Esophagus squamous epithelium (tissue), 5 donors: ENCODE measurements around the gene SHISA2. TPM values are rescaled to one million over a fixed set of nuclear protein-coding genes. Genes with fewer than 3 reads are reported as not detected.

ENCODE experiments used
- DNase-seq: peaks from one replicate; lab custom pipeline; 2025; lab: John Stamatoyannopoulos, UW
- H3K27ac ChIP-seq, 4 donors: fragments of 200-600 bp; sonication (generic); one replicate each; pipeline ENCODE4 v1.5.1; 2016 to 2019; ENCODE audit warnings: mild to moderate bottlenecking in 1 of 4
- H3K27me3 ChIP-seq, 4 donors: fragments of 200-600 bp; sonication (generic); 1 replicate in 3 of 4; 2 replicates in 1 of 4; pipeline versions ENCODE4 v1.5.1 to v1.6.0; 2017 to 2021; ENCODE audit warnings: antibody characterized with exemption in 1 of 4
- H3K36me3 ChIP-seq, 3 donors: fragments of 200-600 bp; sonication (generic); one replicate each; pipeline ENCODE4 v1.5.1; 2016 to 2019
- H3K4me1 ChIP-seq, 3 donors: fragments of 200-600 bp; sonication (generic); one replicate each; pipeline ENCODE4 v1.5.1; 2017 to 2019
- H3K4me3 ChIP-seq, 4 donors: fragments of 200-600 bp; sonication (generic); 1 replicate in 3 of 4; 2 replicates in 1 of 4; pipeline ENCODE4 v1.5.1; 2016 to 2019; ENCODE audit warnings: mild to moderate bottlenecking in 2 of 4, moderate library complexity in 1 of 4
- H3K9me3 ChIP-seq, 3 donors: fragments of 200-600 bp; sonication (generic); one replicate each; pipeline ENCODE4 v1.5.1; 2016 to 2019
- POLR2A ChIP-seq, 4 donors: fragments of 450-650 bp; IDR thresholded peaks; one replicate each; pipeline ENCODE4 v1.6.1; 2017; ENCODE audit warnings: antibody characterized with exemption in 4 of 4, mild to moderate bottlenecking in 4 of 4, moderate library complexity in 3 of 4
- WGBS, 2 donors: methylation state at CpG; one replicate each; pipeline ENCODE4 v1.1.5; 2018; 5-methylcytosine and 5-hydroxymethylcytosine counted together
- intact Hi-C: fragments of 100-400 bp; cut with DNase I; formaldehyde crosslinking; loops from one replicate; pipeline ENCODE4 v1.15.0; 2022
- total RNA-seq, 4 donors: library from RNA; depleted of rRNA; stranded (reverse); fragments of >200 nt; gene quantifications; one replicate each; pipeline ENCODE4 v1.1.0, GENCODE V29; 2016
- TF ChIP-seq, protein P1 (sequence below), 6 experiments: fragments of 450-650 bp in 4 of 6; fragments of 200-600 bp in 2 of 6; sonication (generic) in 2 of 6; IDR thresholded peaks; one replicate each; pipeline ENCODE4 v1.5.1; 2016 to 2019; ENCODE audit warnings: antibody characterized with exemption in 6 of 6, mild to moderate bottlenecking in 4 of 6, moderate library complexity in 4 of 6
- donor health status: DM: yes; HTN: yes; CAD: no.

Gene SHISA2
- total RNA-seq, 4 donors from 2014 or later = 0.23 to 0.38 TPM; not detected in 2

DNA sequence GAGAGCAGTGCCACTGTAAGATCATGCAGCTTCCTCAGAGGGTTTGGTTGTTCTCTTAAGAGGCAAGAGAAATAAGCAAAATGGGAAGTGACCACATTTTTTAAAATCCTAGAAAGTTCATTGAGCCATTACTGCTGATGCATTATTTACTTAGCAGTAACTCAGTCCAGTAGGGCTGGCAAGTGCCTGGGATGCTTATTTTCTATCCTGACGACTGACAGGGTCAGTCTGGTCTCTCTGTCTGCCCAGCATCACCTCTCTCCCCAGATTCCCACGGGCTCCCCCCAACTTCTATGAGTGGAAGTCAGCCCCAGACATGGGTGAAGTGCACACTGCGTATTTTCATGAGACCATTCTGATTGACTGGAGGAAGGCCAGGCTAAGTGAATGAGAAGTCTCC is 10.4 kb downstream of the SHISA2 start:
- WGBS, 2 donors = 65% methylated on average over 2 to 3 of the region's 3 CpGs
- H3K36me3 ChIP-seq = no peaks in the 10 kb centered on the region
- peaks cover 0 to 11% (median 0%) of the 10 kb centered on the region in 4 donors for H3K27me3 ChIP-seq
- no peak overlapping the region for H3K4me3 ChIP-seq
- no peak for DNase-seq
- H3K9me3 ChIP-seq = no peaks in the 10 kb centered on the region
- TF ChIP-seq POLR2A (IDR thresholded peaks at IDR 0.05) = no peak
- TF ChIP-seq, protein P1, sequence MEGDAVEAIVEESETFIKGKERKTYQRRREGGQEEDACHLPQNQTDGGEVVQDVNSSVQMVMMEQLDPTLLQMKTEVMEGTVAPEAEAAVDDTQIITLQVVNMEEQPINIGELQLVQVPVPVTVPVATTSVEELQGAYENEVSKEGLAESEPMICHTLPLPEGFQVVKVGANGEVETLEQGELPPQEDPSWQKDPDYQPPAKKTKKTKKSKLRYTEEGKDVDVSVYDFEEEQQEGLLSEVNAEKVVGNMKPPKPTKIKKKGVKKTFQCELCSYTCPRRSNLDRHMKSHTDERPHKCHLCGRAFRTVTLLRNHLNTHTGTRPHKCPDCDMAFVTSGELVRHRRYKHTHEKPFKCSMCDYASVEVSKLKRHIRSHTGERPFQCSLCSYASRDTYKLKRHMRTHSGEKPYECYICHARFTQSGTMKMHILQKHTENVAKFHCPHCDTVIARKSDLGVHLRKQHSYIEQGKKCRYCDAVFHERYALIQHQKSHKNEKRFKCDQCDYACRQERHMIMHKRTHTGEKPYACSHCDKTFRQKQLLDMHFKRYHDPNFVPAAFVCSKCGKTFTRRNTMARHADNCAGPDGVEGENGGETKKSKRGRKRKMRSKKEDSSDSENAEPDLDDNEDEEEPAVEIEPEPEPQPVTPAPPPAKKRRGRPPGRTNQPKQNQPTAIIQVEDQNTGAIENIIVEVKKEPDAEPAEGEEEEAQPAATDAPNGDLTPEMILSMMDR (IDR thresholded peaks at IDR 0.05) = no peak
- intact Hi-C loops = no loop called here
- no peak overlapping the region for H3K27ac ChIP-seq
- no peaks in the 10 kb centered on the region for H3K4me1 ChIP-seq

DNA sequence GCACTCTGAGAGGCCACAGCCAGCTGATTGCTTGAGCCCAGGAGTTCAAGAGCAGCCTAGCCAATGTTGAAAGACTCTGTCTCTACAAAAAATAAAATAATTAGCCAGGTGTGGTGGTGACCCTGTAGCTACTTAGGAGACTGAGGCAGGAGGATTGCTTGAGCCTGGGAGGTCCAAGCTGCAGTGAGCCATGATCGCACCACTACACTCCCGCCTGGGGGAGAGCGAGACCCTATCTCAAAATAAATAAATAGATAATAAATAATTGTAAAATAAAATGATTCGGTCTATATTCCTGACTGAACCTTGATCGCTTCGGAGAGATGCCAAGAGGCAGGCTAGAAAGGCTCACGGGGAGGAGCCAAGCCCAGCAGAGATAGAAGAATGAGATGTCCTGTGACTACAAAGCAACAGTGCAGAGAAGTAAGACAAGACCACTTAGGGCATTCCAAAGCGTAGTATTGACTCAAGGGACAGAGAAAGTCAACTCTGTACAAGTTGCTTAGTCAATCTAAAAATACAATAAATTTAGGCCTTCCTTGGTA is 12.8 kb downstream of the SHISA2 start:
- H3K4me3 ChIP-seq = no peak overlapping the region
- 89 to 90% methylated on average over 8 of the region's 8 CpGs for WGBS, 2 donors

DNA sequence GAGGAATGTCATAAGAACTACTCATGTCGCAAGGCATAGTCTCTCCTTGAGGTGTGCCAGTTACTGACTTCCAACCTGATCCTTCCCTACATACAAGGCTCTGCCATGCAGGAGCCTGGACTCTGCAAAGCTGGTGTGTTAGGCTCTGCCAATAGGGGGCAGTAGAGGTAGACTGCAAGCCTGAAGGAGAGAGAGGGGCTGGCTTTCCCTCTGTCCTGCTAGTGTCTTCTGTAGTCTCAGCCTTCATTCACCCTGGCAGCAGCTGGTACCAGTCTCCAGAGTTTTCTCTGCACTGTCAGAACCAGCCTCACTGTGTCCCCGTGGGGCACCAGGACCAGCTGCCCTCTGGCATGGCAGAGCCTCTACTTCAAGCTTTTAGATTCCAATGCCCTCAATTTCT is 14.5 kb downstream of the SHISA2 start:
- intact Hi-C loops = no loop called here
- Histone ChIP-seq H3K4me3 (no peak overlapping the region), H3K27ac (no peak overlapping the region), H3K4me1 (no peaks in the 10 kb centered on the region), H3K27me3 (no peaks in the 10 kb centered on the region), H3K36me3 (no peaks in the 10 kb centered on the region), H3K9me3 (no peaks in the 10 kb centered on the region)
- TF ChIP-seq POLR2A (IDR thresholded peaks at IDR 0.05) = no peak
- TF ChIP-seq, protein P1 (IDR thresholded peaks at IDR 0.05) = peak in 2 of 6 experiments; percentile 10 to 14
- 45 to 48% methylated on average over 2 of the region's 2 CpGs for whole genome bisulfite sequencing, 2 donors
- no peak for DNase-seq

More for the DNA sequence above, 12.8 kb downstream of the SHISA2 start:
- TF ChIP-seq POLR2A (IDR thresholded peaks at IDR 0.05) = no peak
- no peak overlapping the region for H3K27ac ChIP-seq
- no peaks in the 10 kb centered on the region for H3K27me3 ChIP-seq
- no peaks in the 10 kb centered on the region for H3K36me3 ChIP-seq
- intact Hi-C loops = no loop called here
- no peaks in the 10 kb centered on the region for H3K4me1 ChIP-seq
- DNase-seq = no peak
- H3K9me3 ChIP-seq = no peaks in the 10 kb centered on the region

DNA sequence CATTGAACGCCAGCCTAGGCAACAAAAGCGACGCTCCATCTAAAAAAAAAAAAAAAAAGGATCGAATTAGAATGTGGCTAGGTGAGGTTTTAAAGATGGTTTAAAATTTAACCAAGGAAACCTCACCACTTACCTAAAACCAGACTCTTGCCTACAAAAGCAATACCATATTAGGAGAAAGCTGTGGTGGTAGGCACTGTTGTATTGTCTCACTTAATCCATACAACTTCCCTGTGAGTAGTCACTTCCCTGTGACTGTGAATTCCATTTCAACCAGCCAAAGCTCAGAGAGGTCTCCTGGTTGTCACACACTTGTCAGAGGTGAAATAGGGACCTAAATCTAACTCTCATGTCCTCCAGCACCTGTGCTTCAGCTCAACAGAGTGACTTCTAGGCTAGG is 15.4 kb downstream of the SHISA2 start:
- Histone ChIP-seq H3K4me3 (no peak overlapping the region), H3K36me3 (no peaks in the 10 kb centered on the region), H3K27ac (no peak overlapping the region), H3K9me3 (no peaks in the 10 kb centered on the region), H3K27me3 (no peaks in the 10 kb centered on the region), H3K4me1 (no peaks in the 10 kb centered on the region)
- intact Hi-C loops = no loop called here
- TF ChIP-seq POLR2A (IDR thresholded peaks at IDR 0.05) = no peak
- TF ChIP-seq, protein P1 (IDR thresholded peaks at IDR 0.05) = no peak
- DNase-seq = no peak
- 79 to 89% methylated on average over 4 of the region's 4 CpGs for WGBS, 2 donors

DNA sequence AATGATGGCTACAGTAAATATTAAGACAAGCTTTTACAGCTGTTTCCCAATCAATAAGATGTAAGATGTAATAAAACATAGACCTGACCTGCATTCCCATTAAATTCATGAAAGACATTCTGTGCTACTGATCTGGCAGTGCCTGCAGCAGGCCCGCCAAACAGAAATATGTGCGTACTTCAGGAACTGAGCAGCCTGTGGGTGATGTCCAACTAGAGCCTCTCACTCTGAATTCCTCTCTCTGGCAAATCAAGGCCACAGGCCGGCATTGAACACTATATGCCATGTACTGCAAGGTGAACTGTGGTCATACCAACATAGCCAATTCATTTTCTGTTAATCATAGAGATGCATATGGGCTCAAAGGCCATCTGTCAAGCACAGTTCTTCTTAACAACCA is 17.8 kb downstream of the SHISA2 start:
- intact Hi-C loops = no loop called here
- WGBS, 2 donors = 80 to 91% methylated on average over 3 of the region's 3 CpGs
- no peak for DNase-seq
- no peaks in the 10 kb centered on the region for H3K4me1 ChIP-seq
- TF ChIP-seq, protein P1 (IDR thresholded peaks at IDR 0.05) = no peak
- no peak for TF ChIP-seq POLR2A (IDR thresholded peaks at IDR 0.05)
- no peak overlapping the region for H3K27ac ChIP-seq
- H3K36me3 ChIP-seq = no peaks in the 10 kb centered on the region
- peaks cover 0 to 6% (median 0%) of the 10 kb centered on the region in 4 donors for H3K27me3 ChIP-seq
- no peaks in the 10 kb centered on the region for H3K9me3 ChIP-seq
- no peak overlapping the region for H3K4me3 ChIP-seq
